Measurements from ENCODE around the gene OR1I1. TPM values are rescaled to one million over a fixed set of nuclear protein-coding genes. Genes with fewer than 3 reads are reported as not detected.
"Not testable (repeated sequence)": the region's sequence is repeated elsewhere in the genome, so short reads cannot be mapped to it uniquely, and the experiment has no call there.

The OR1I1 gene, protein sequence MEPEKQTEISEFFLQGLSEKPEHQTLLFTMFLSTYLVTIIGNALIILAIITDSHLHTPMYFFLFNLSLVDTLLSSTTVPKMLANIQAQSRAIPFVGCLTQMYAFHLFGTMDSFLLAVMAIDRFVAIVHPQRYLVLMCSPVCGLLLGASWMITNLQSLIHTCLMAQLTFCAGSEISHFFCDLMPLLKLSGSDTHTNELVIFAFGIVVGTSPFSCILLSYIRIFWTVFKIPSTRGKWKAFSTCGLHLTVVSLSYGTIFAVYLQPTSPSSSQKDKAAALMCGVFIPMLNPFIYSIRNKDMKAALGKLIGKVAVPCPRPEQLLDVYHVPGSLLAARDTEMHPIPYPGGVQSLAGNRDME
- total RNA-seq (2014; rRNA removed; shearing (Covaris generic)): not detected in 2 replicates

DNA sequence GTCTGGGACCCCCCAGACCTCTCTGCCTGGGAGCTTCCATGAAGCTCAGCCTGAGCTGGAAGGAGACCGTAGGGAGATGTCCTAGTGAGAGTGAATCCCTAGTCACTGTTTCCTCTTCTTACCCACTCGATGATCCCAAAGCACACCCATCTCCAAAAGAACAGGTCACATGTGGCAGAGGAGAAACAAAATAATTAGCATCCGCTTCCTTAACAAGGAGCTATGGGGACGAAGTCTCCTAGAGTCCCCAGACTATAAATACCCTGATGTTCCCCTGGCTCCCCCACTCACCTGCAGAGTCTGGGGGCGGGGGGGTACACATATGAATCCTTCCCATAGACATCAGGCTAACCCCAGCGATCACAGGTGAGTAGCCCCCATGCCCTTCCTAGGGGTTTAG lies at the start of gene OR1I1:
Gene OR1I1, plus strand, starts transcription at position 301 of the 400 bp plus-strand sequence. CDS start 4,855 bp downstream, outside the sequence.
- no peak for DNase-seq (ENCODE audit: low read depth)

- no peak for DNase-seq (ENCODE audit: low read depth)
Measured at GRCh38 chr19:15035795-15036311, 46.2 kb upstream of the OR1I1 start.

DNA sequence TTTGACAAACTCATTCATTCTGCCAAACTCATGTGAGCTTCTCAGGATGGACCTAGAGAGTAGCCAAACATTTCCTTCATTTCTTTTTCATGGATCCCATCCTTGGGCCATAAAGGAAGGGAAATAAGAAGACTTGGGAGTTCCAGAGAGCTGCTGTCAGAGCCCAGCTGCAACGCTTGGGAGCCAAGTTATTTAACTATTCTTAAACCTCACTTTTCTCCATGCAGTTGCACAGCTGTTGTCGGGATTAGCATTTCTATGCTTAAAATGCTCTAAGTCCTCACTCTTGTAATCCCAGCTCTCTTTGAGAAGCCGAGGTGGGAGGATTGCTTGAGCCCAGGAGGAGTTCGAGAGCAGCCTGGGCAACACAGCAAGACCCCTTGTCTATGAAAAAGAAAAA lies 44.4 kb upstream of the OR1I1 start:
- DNase-seq (ENCODE audit: low read depth): no peak

DNA sequence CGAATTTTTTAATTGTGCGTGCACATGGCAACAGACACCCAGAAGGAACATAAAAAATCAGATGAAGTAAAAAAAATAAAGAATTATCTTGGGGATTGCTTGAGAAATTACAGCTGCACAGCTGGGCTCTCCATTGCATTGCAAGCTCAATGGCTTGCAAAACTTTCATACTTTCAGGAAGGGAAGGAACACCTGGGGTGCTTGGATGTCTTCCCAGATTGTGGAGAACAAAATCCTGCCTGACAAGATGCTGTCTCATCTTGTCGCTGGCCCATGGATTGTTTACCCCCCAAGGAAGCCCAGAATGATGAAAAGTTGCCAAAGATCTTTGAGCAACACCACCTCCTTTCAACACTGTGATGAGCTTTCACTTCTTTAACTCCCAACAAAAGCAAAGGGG lies 43.7 kb upstream of the OR1I1 start:
- DNase-seq (ENCODE audit: low read depth): no peak

- no peak for DNase-seq (ENCODE audit: low read depth)
Measured at GRCh38 chr19:15042003-15042402, 40.0 kb upstream of the OR1I1 start.

GRCh38 chr19:15042826-15043225 lies 39.2 kb upstream of the OR1I1 start:
- no peak for DNase-seq (ENCODE audit: low read depth)

DNA sequence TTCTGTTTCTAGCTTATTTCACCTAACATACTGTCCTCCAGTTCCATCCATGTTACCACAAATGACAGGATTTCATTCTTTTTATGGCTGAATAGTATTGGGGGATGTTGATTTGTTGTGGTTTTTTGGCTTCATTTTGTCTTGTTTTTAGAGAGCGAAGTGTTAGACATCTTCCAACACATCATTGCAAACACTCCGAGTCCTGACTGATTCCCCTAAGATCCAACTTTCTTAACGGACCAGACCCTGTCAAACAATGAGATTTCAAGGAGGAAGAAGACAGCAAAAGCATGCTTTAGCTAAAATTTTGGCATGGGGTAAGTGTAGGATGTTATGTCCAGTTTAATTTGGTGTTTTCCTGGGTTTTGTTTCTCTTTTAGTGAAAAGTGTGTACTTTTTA lies 36.5 kb upstream of the OR1I1 start:
- no peak for DNase-seq (ENCODE audit: low read depth)

GRCh38 chr19:15047680-15048079 lies 34.3 kb upstream of the OR1I1 start:
- DNase-seq (ENCODE audit: low read depth): no peak

DNA sequence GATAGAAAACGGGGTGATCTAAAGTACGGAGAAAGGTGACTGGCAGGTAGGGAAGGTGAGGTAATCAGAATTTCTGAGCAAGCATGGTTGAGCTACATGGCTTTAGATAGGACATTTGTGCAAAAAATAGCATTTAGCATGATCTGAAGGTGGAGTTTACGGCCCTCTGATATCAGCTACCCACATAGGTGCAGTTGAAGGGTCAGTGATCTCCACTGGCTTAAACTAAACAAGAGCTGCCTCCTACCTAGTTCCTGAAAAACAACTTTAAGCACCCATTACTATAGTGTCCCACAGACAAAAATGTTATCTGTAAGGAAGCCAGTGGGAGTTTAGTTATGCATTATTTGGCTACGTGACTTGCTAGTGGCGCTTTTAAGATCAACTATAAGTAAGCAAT lies 33.9 kb upstream of the OR1I1 start:
- DNase-seq (ENCODE audit: low read depth): no peak

GRCh38 chr19:15048885-15049541 lies 33.0 kb upstream of the OR1I1 start, which contains the start of gene CASP14:
CASP14 (plus strand) TSS chr19:15049480; CDS start chr19:15052252, 2,772 bp downstream.
- no peak for DNase-seq (ENCODE audit: low read depth)

GRCh38 chr19:15050639-15051038 lies 31.4 kb upstream of the OR1I1 start:
- no peak for DNase-seq (ENCODE audit: low read depth)

DNA sequence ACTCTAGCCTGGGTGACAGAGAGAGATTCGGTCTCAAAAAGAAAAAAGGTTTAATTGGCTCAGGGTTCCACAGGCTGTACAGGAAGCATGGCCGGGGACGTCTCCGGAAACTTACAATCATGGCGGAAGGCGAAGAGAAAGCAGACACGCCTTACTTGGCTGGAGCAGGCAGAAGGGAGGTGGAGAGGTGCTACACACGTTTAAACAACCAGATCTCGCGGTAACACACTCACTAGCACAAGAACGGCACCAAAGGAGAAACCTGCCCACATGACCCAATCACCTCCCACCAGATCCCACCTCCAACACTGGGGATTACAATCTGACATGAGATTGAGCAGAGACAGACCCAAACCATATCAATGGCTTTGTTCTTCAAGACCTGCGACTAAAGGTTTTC lies 20.0 kb upstream of the OR1I1 start:
- peak; percentile 33 for DNase-seq (ENCODE audit: low read depth)

- not testable (repeated sequence) for DNase-seq (ENCODE audit: low read depth)
Measured at GRCh38 chr19:15070386-15070785, 11.6 kb upstream of the OR1I1 start.

GRCh38 chr19:15072930-15073647 lies 8.9 kb upstream of the OR1I1 start:
- DNase-seq (ENCODE audit: low read depth): peak; percentile 48

- DNase-seq (ENCODE audit: low read depth): no peak
Measured at GRCh38 chr19:15074371-15074770, 7.6 kb upstream of the OR1I1 start.

DNA sequence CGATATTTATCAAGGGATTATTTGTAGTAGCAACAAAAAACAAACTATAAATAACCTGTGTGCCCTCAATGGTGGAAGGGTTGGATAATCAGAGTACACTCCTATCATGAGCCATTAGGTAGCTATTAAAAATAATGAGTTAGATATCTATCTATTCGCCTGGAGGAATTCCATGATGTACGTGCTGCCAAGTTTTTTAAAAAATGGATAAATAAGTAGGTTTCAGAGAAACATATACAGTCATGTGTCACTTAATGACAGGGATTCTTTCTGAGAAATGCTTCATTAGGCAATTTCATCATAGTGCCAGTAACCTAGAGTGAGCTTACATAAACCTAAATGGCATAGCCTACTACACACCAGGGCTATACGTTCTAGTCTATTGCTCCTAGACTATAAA lies 6.2 kb upstream of the OR1I1 start:
- DNase-seq (ENCODE audit: low read depth): no peak

DNA sequence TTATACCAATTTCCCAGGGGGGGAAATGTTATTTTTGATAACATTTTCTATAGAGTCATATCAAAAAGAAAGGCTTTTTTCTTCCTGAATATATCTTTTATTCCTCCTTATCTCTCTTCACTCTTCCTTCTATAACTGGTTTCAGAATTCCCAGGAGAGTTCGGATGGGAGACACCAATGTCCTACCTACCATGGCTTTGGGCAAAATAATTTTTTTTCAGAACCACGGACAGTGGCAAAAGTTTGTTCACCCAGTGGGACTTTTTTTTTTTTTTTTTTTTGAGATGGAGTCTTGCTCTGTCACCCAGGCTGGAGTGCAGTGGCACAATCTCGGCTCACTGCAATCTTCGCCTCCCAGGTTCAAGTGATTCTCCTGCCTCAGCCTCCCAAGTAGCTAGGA lies 2.0 kb upstream of the OR1I1 start:
- not testable (repeated sequence) for DNase-seq (ENCODE audit: low read depth)

- no peak for DNase-seq (ENCODE audit: low read depth)
Measured at GRCh38 chr19:15087182-15087581, 5.2 kb downstream of the OR1I1 start.

- DNase-seq (ENCODE audit: low read depth): peak; percentile 58
Measured at GRCh38 chr19:15091918-15092753, 10.1 kb downstream of the OR1I1 start.

GRCh38 chr19:15093001-15093400 lies 11.0 kb downstream of the OR1I1 start:
- no peak for DNase-seq (ENCODE audit: low read depth)

- no peak for DNase-seq (ENCODE audit: low read depth)
Measured at GRCh38 chr19:15096223-15096622, 14.2 kb downstream of the OR1I1 start.
